ENCODE measurements around the gene BLOC1S4.

- peak in 1 of 4 experiments; percentile 21 for TF ChIP-seq CTCF (IDR thresholded peaks at IDR 0.05)
- TF ChIP-seq POLR2A (IDR thresholded peaks at IDR 0.05): no peak
Measured at GRCh38 chr4:6674500-6675149, 41.3 kb upstream of the BLOC1S4 start.

Data from uterus (tissue), 2 donors.